HEK293T (cell line): Measurements from ENCODE around the gene HEATR9.

Source experiments
- CTCF ChIA-PET: fragments of 350-600 bp; formaldehyde crosslinking; extraction: SDS; loops from one replicate; lab custom pipeline; 2021; ENCODE audit warnings: antibody characterized with exemption, inconsistent platforms; lab: Yijun Ruan, JAX
- POLR2A ChIA-PET: fragments of 350-600 bp; formaldehyde crosslinking; extraction: SDS; loops from one replicate; lab custom pipeline; 2020; ENCODE audit warnings: antibody characterized with exemption, inconsistent platforms; lab: Yijun Ruan, JAX
- DNase-seq: peaks from one replicate; pipeline ENCODE4 v3.0.0; 2012; ENCODE audit warnings: mixed read lengths; ENCODE audit errors: extremely low spot score
- ARNT ChIP-seq: fragments of 450-650 bp; IDR thresholded peaks from 2 replicates; pipeline ENCODE4 v1.6.1; 2017; ENCODE audit warnings: mild to moderate bottlenecking
- BHLHE40 ChIP-seq: fragments of 450-650 bp; IDR thresholded peaks from 2 replicates; pipeline ENCODE4 v1.6.1; 2016; ENCODE audit warnings: mild to moderate bottlenecking, moderate library complexity, borderline replicate concordance
- CTBP1 ChIP-seq: fragments of 450-650 bp; IDR thresholded peaks from 2 replicates; pipeline ENCODE4 v1.6.1; 2016; ENCODE audit warnings: borderline replicate concordance
- ELF4 ChIP-seq: fragments of 450-650 bp; IDR thresholded peaks from 2 replicates; pipeline ENCODE4 v1.6.1; 2017; ENCODE audit warnings: antibody characterized with exemption
- FOXA1 ChIP-seq: fragments of 450-650 bp; IDR thresholded peaks from 2 replicates; pipeline ENCODE4 v1.6.1; 2016; ENCODE audit warnings: mild to moderate bottlenecking
- FOXK2 ChIP-seq: fragments of 450-650 bp; IDR thresholded peaks from 2 replicates; pipeline ENCODE4 v1.6.1; 2016; ENCODE audit warnings: mild to moderate bottlenecking
- FOXM1 ChIP-seq: fragments of 450-650 bp; IDR thresholded peaks from 2 replicates; pipeline ENCODE4 v1.6.1; 2017; ENCODE audit warnings: mild to moderate bottlenecking, borderline replicate concordance
- HDGF ChIP-seq: fragments of 450-650 bp; IDR thresholded peaks from 2 replicates; pipeline ENCODE4 v1.6.1; 2017; ENCODE audit warnings: antibody characterized with exemption, borderline replicate concordance
- L3MBTL2 ChIP-seq: fragments of 450-650 bp; conservative IDR thresholded peaks from 2 replicates; pipeline ENCODE4 v1.6.1; 2016; ENCODE audit warnings: mild to moderate bottlenecking
- LEF1 ChIP-seq: fragments of 450-650 bp; IDR thresholded peaks from 2 replicates; pipeline ENCODE4 v1.6.1; 2017; ENCODE audit warnings: mild to moderate bottlenecking, borderline replicate concordance
- NFRKB ChIP-seq: fragments of 450-650 bp; IDR thresholded peaks from 2 replicates; pipeline ENCODE4 v1.6.1; 2016; ENCODE audit warnings: mild to moderate bottlenecking, moderate library complexity
- PKNOX1 ChIP-seq: fragments of 450-650 bp; IDR thresholded peaks from 2 replicates; pipeline ENCODE4 v1.6.1; 2016
- SP1 ChIP-seq: fragments of 450-650 bp; IDR thresholded peaks from 2 replicates; pipeline ENCODE4 v1.6.1; 2017
- SUZ12 ChIP-seq: fragments of 450-650 bp; IDR thresholded peaks from 2 replicates; pipeline ENCODE4 v1.6.1; 2016; ENCODE audit warnings: mild to moderate bottlenecking
- TARDBP ChIP-seq: fragments of 450-650 bp; IDR thresholded peaks from 2 replicates; pipeline ENCODE4 v1.6.1; 2016
- ZNF384 ChIP-seq: fragments of 450-650 bp; IDR thresholded peaks from 2 replicates; pipeline ENCODE4 v1.6.1; 2016

The HEATR9 gene

DNA sequence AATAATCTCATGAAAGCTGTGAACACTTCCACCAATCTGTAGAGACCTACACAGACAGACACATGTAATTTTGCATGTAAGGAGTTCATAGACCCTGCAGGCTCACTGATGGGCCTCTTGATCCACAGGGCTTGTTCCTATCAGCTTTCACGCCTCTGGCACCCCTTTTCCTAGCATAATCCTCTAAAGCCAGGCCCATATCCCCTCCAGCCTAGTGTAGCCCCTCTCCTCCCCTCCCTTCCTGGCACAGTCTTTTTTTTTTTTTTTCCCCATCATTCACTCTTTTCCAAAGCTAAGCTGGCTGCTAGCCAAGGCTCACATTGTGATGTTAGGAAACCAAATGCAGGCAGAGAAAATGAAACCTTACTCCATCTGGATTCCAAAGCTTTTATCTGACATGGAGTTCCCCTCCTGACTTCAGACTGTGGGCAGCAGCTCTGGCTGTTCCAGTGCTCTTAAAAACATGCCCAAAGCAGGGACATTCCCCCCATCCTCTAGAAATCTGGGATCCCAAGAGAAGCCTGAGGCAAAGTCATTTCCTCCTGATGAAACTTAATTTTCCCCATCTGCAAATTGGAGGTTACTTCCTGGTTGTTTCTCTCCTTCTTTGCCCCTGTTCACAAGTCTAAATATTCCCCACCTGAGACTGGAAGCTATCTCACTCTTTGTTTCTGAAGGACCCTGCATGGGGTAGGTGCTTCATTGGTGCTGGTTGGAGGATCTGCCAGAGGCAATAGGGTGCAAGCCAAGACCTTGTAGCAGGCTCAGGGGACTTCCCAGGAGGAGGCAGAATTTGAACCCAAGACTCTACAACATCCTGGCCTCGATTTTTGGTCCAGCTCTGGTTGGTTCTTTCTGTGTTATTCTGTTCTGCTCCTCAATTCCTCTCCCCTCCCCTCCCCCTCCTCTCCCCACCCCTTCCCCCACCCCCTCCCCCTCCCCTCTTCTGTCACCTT, 21.4 kb upstream of the HEATR9 start:
- TF ChIP-seq ZNF384 (peak; percentile 57; the same call in 1 of the 2 replicates), BHLHE40 (no peak)
- CTCF ChIA-PET, result interaction anchor here (1.6 kb wide), 1 partner anchor 126 kb away, joined by 3 read pairs; no protein-coding TSS in a partner anchor
- DNase-seq, result no peak
- POLR2A ChIA-PET, result interaction anchor here (0.8 to 1.4 kb wide), 2 partner anchors 9 to 41 kb away, joined by 3 to 4 read pairs; partner anchors contain the start of gene RDM1

GRCh38 chr17:35889241-35889640, 20.6 kb upstream of the HEATR9 start:
- ChIA-PET POLR2A (interaction anchor here (1.4 kb wide), 1 partner anchor 41 kb away, joined by 4 read pairs; the partner anchor contains the start of gene RDM1), CTCF (no interaction called here)
- no peak for TF ChIP-seq SUZ12
- no peak for TF ChIP-seq NFRKB
- no peak for TF ChIP-seq PKNOX1
- DNase-seq, result no peak

GRCh38 chr17:35879773-35880654, 11.3 kb upstream of the HEATR9 start, which contains the start of gene CCL5:
Gene CCL5, minus strand, starts transcription at chr17:35880360.
- CTCF ChIA-PET, result no interaction called here
- no peak for DNase-seq
- no peak for TF ChIP-seq L3MBTL2
- no peak for TF ChIP-seq NFRKB
- no peak for TF ChIP-seq FOXA1
- TF ChIP-seq CTBP1, result no peak
- no peak for TF ChIP-seq SUZ12
- TF ChIP-seq FOXM1, result no peak
- no peak for TF ChIP-seq BHLHE40
- no peak for TF ChIP-seq TARDBP
- TF ChIP-seq HDGF, result no peak
- TF ChIP-seq ARNT, result no peak
- TF ChIP-seq ELF4, result no peak
- TF ChIP-seq SP1, result no peak
- no peak for TF ChIP-seq ZNF384
- no peak for TF ChIP-seq PKNOX1
- POLR2A ChIA-PET, result interaction anchor here (0.8 kb wide), 1 partner anchor 10 kb away, joined by 3 read pairs; no protein-coding TSS in a partner anchor

GRCh38 chr17:35878361-35878760, 9.7 kb upstream of the HEATR9 start:
- TF ChIP-seq BHLHE40 (no peak), L3MBTL2 (no peak), ELF4 (no peak), LEF1 (no peak), ZNF384 (no peak), FOXA1 (no peak), HDGF (no peak), FOXM1 (no peak), FOXK2 (no peak), ARNT (no peak), SUZ12 (no peak), CTBP1 (no peak), TARDBP (no peak), NFRKB (no peak), SP1 (no peak), PKNOX1 (no peak)
- no peak for DNase-seq
- POLR2A ChIA-PET, result interaction anchor here (1.5 kb wide), 1 partner anchor 69 kb away, joined by 3 read pairs; the partner anchor contains the start of gene TAF15
- CTCF ChIA-PET, result no interaction called here

DNA sequence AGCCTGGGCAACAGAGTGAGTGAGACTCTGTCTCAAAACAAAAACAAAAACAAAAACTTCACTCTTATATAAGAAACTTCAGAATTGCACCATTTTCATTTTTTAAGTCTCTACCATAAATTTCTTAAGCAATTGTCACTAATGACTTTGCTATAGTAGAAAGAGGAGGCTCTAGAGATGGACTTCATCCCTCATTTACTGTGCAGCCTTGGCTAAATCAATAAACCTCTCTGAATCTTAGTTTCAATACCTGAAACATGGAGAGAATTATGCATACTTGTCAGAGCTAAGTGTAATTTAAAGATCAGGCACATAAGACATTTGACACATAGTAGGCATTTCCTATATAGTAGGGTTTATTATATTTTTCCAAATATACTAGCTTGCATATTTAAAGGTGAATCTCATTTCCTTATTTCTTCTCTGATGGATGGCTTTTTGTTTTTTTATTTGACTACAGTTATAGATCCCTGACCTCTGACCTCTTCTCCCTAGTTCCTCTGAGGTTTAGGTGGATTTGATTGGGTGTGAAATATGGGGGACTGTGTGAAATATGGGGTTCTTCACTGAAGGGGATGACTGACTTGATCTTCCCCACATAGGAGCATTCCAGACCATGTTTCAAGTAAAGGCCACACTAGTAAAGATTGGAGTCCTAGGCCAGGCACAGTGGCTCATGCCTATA, 8.8 kb upstream of the HEATR9 start:
- ChIA-PET CTCF (no interaction called here), POLR2A (interaction anchor here (1.5 kb wide), 1 partner anchor 68 kb away, joined by 3 read pairs; the partner anchor contains the start of gene TAF15)
- DNase-seq, result no peak
- TF ChIP-seq FOXK2, result no peak
- TF ChIP-seq LEF1, result no peak
- TF ChIP-seq NFRKB, result no peak
- no peak for TF ChIP-seq BHLHE40
- TF ChIP-seq SP1, result no peak
- TF ChIP-seq PKNOX1, result no peak
- no peak for TF ChIP-seq FOXM1
- no peak for TF ChIP-seq HDGF
- TF ChIP-seq FOXA1, result no peak
